Transverse colon (tissue), 3 donors: ENCODE data around the gene CAPN1.

Experiments
- EP300 ChIP-seq: sonication (generic); formaldehyde crosslinking; IDR thresholded peaks from one replicate; pipeline ENCODE4 v1.6.1; 2017; ENCODE audit warnings: antibody characterized with exemption, low read depth
- POLR2A ChIP-seq: fragments of 450-650 bp; IDR thresholded peaks from one replicate; pipeline ENCODE4 v1.6.1; 2016; ENCODE audit warnings: antibody characterized with exemption, mild to moderate bottlenecking, moderate library complexity
- TF ChIP-seq, protein P1 (sequence below), 5 experiments: fragments of 200-600 bp in 3 of 5; fragments of 450-650 bp in 2 of 5; sonication (generic) in 3 of 5; IDR thresholded peaks; 1 replicate in 2 of 5; 2 replicates in 3 of 5; pipeline ENCODE4 v1.5.1; 2016 to 2017; ENCODE audit warnings: antibody characterized with exemption in 5 of 5, inconsistent platforms in 3 of 5, mild to moderate bottlenecking in 2 of 5, moderate library complexity in 1 of 5

DNA sequence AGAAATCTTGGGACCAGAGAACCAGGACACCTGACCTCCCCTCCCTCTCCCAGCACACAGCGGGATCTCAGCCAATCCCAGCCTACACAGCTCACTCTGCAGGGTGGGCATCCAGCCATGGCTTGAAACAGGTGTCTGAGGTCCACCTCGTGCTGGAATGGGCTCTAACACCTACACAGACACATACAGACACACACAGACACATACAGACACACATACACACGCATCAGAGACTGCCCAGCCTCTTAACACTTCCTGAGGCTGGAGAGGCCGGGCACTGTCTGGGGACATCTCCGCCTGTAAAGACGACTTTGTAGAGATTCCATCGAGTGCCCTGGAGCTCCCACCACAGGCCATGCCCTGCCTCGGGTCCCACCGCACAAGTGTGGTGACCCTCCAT lies 36.7 kb downstream of the CAPN1 start:
- TF ChIP-seq, protein P1, sequence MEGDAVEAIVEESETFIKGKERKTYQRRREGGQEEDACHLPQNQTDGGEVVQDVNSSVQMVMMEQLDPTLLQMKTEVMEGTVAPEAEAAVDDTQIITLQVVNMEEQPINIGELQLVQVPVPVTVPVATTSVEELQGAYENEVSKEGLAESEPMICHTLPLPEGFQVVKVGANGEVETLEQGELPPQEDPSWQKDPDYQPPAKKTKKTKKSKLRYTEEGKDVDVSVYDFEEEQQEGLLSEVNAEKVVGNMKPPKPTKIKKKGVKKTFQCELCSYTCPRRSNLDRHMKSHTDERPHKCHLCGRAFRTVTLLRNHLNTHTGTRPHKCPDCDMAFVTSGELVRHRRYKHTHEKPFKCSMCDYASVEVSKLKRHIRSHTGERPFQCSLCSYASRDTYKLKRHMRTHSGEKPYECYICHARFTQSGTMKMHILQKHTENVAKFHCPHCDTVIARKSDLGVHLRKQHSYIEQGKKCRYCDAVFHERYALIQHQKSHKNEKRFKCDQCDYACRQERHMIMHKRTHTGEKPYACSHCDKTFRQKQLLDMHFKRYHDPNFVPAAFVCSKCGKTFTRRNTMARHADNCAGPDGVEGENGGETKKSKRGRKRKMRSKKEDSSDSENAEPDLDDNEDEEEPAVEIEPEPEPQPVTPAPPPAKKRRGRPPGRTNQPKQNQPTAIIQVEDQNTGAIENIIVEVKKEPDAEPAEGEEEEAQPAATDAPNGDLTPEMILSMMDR (IDR thresholded peaks at IDR 0.05), result no peak
- TF ChIP-seq EP300 (no peak), POLR2A (no peak)
